PC-3 (cell line): ENCODE measurements around the gene NCOA7.

Source experiments
- EZH2phosphoT487 ChIP-seq: fragments of 300-600 bp; sonication (generic); IDR thresholded peaks from 2 replicates; pipeline ENCODE4 v1.6.1; 2018; ENCODE audit warnings: mild to moderate bottlenecking, antibody characterized with exemption, low read length, borderline replicate concordance
- TF ChIP-seq, protein P1 (sequence below): fragments of 300-600 bp; sonication (generic); conservative IDR thresholded peaks from 2 replicates; pipeline ENCODE4 v1.5.1; 2017; ENCODE audit warnings: antibody characterized with exemption, low read depth, mild to moderate bottlenecking, low read length

DNA sequence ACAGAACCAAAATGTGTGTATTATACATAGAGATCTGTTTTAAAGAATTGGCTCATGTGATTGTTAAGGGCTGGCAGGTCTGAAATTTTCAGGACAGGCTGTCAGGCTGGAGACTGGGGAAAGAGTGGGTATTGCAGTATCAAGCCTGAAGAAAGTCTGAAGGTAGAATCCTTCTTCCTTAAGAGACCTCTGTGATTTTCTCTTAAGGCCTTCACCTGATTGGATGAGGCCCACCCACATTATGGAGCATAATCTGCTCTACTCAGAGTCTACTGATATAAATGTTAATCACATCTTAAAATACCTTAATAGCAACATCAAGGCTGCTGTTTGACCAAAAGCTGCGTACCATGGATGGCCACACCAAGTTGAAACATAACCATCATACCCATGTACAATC, 122.4 kb downstream of the NCOA7 start:
- TF ChIP-seq, protein P1, sequence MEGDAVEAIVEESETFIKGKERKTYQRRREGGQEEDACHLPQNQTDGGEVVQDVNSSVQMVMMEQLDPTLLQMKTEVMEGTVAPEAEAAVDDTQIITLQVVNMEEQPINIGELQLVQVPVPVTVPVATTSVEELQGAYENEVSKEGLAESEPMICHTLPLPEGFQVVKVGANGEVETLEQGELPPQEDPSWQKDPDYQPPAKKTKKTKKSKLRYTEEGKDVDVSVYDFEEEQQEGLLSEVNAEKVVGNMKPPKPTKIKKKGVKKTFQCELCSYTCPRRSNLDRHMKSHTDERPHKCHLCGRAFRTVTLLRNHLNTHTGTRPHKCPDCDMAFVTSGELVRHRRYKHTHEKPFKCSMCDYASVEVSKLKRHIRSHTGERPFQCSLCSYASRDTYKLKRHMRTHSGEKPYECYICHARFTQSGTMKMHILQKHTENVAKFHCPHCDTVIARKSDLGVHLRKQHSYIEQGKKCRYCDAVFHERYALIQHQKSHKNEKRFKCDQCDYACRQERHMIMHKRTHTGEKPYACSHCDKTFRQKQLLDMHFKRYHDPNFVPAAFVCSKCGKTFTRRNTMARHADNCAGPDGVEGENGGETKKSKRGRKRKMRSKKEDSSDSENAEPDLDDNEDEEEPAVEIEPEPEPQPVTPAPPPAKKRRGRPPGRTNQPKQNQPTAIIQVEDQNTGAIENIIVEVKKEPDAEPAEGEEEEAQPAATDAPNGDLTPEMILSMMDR, result no peak
- TF ChIP-seq EZH2phosphoT487, result no peak
